Esophagus muscularis mucosa (tissue), 3 donors: ENCODE measurements around the gene LBX1.

Source experiments
- POLR2A ChIP-seq: fragments of 450-650 bp; IDR thresholded peaks from one replicate; pipeline ENCODE4 v1.6.1; 2017; ENCODE audit warnings: antibody characterized with exemption, moderate library complexity, mild to moderate bottlenecking, low read depth
- POLR2AphosphoS5 ChIP-seq, 2 donors: sonication (generic); formaldehyde crosslinking; IDR thresholded peaks; one replicate each; pipeline ENCODE4 v1.6.1; 2017; ENCODE audit warnings: antibody characterized with exemption in 2 of 2
- TF ChIP-seq, protein P1 (sequence below), 3 experiments: fragments of 200-600 bp in 2 of 3; fragments of 450-650 bp in 1 of 3; sonication (generic) in 2 of 3; IDR thresholded peaks; one replicate each; pipeline ENCODE4 v1.5.1; 2017 to 2019; ENCODE audit warnings: antibody characterized with exemption in 3 of 3, mild to moderate bottlenecking in 2 of 3, moderate library complexity in 1 of 3

DNA sequence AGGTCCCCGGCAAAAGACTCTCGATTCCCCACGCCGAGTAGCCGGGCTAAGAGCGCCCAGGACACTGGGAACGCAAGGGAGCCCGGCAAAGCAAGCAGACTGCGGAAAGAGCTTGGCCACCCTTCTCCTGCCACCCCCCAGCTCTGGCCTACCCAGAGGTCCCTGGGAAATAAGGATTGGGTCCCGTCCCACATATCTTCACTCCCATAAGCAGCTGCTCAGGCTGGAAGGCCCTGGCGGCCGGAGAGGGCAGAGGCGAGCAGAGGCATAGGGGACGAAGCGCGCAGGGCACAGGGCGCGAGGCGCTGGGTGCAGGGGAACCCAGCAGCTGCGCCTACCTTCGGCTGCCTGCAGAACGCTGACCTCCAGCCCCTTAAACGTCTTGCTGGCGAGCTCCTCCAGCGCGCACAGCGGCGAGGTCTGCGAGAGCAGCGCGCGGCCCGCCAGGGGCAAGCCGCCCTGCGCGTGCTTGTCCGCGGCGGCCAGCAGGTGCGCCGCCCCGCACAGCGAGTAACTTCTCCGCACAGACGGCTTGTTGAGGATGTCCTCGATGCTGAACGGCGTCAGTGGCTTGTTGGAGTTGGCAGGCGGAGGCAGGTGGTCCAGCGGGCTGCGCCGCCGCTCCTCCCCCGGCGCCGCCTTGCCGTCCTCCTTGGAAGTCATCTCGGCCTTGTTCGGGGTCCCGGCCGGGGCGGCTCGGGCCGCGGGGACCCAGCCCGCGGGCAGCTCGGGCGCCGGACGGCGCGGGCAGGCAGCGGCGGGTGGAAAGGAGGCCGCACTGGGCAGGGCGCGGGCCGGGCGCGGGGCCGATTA lies 904 bp downstream of the LBX1 start:
- TF ChIP-seq, protein P1, sequence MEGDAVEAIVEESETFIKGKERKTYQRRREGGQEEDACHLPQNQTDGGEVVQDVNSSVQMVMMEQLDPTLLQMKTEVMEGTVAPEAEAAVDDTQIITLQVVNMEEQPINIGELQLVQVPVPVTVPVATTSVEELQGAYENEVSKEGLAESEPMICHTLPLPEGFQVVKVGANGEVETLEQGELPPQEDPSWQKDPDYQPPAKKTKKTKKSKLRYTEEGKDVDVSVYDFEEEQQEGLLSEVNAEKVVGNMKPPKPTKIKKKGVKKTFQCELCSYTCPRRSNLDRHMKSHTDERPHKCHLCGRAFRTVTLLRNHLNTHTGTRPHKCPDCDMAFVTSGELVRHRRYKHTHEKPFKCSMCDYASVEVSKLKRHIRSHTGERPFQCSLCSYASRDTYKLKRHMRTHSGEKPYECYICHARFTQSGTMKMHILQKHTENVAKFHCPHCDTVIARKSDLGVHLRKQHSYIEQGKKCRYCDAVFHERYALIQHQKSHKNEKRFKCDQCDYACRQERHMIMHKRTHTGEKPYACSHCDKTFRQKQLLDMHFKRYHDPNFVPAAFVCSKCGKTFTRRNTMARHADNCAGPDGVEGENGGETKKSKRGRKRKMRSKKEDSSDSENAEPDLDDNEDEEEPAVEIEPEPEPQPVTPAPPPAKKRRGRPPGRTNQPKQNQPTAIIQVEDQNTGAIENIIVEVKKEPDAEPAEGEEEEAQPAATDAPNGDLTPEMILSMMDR (IDR thresholded peaks at IDR 0.05): no peak
- TF ChIP-seq POLR2AphosphoS5 (IDR thresholded peaks at IDR 0.05) (no peak), POLR2A (no peak)
